Measurements from ENCODE around the gene RBM47.
"Not testable (repeated sequence)": the region's sequence is repeated elsewhere in the genome, so short reads cannot be mapped to it uniquely, and the experiment has no call there.

Gene RBM47

GRCh38 chr4:40407468-40407867 is 222.2 kb downstream of the RBM47 start:
- DNase-seq, result not testable (repeated sequence)

GRCh38 chr4:40406340-40406739 is 223.3 kb downstream of the RBM47 start:
- no peak for DNase-seq

GRCh38 chr4:40405193-40405592 is 224.5 kb downstream of the RBM47 start:
- DNase-seq, result no peak

GRCh38 chr4:40403081-40403480 is 226.6 kb downstream of the RBM47 start:
- no peak for DNase-seq

- DNase-seq, result no peak
Observed at GRCh38 chr4:40402556-40402955, 227.1 kb downstream of the RBM47 start.

- no peak for DNase-seq
Observed at GRCh38 chr4:40401631-40402030, 228.0 kb downstream of the RBM47 start.

- DNase-seq, result no peak
Observed at GRCh38 chr4:40401096-40401495, 228.6 kb downstream of the RBM47 start.

- DNase-seq, result no peak
Observed at GRCh38 chr4:40399578-40399977, 230.1 kb downstream of the RBM47 start.

- DNase-seq, result peak; percentile 62
Observed at GRCh38 chr4:40395908-40396793, 233.5 kb downstream of the RBM47 start.

GRCh38 chr4:40395166-40395900 is 234.3 kb downstream of the RBM47 start:
- DNase-seq, result peak; percentile 44

GRCh38 chr4:40394236-40394635 is 235.4 kb downstream of the RBM47 start:
- no peak for DNase-seq

GRCh38 chr4:40392241-40392640 is 237.4 kb downstream of the RBM47 start:
- not testable (repeated sequence) for DNase-seq

GRCh38 chr4:40389986-40390385 is 239.7 kb downstream of the RBM47 start:
- DNase-seq, result no peak

- no peak for DNase-seq
Observed at GRCh38 chr4:40388239-40388638, 241.4 kb downstream of the RBM47 start.

GRCh38 chr4:40380647-40381046 is 249.0 kb downstream of the RBM47 start:
- no peak for DNase-seq

GRCh38 chr4:40379248-40379647 is 250.4 kb downstream of the RBM47 start:
- no peak for DNase-seq

GRCh38 chr4:40378619-40379018 is 251.0 kb downstream of the RBM47 start:
- DNase-seq, result no peak

GRCh38 chr4:40377512-40378365 is 251.9 kb downstream of the RBM47 start:
- no peak for DNase-seq

GRCh38 chr4:40375620-40376019 is 254.0 kb downstream of the RBM47 start:
- DNase-seq, result no peak

- no peak for DNase-seq
Observed at GRCh38 chr4:40375095-40375494, 254.6 kb downstream of the RBM47 start.

GRCh38 chr4:40373636-40374035 is 256.0 kb downstream of the RBM47 start:
- DNase-seq, result no peak
